Activated T-cell treated with anti-CD3 and anti-CD28 coated beads, Interleukin-2, amount 50 U/mL, for 1 hour (primary cell): Measurements from ENCODE around the gene NUP188.

ENCODE experiments used
- DNase-seq: peaks from one replicate; pipeline ENCODE4 v3.0.0-alpha.2; 2020

Gene NUP188

DNA sequence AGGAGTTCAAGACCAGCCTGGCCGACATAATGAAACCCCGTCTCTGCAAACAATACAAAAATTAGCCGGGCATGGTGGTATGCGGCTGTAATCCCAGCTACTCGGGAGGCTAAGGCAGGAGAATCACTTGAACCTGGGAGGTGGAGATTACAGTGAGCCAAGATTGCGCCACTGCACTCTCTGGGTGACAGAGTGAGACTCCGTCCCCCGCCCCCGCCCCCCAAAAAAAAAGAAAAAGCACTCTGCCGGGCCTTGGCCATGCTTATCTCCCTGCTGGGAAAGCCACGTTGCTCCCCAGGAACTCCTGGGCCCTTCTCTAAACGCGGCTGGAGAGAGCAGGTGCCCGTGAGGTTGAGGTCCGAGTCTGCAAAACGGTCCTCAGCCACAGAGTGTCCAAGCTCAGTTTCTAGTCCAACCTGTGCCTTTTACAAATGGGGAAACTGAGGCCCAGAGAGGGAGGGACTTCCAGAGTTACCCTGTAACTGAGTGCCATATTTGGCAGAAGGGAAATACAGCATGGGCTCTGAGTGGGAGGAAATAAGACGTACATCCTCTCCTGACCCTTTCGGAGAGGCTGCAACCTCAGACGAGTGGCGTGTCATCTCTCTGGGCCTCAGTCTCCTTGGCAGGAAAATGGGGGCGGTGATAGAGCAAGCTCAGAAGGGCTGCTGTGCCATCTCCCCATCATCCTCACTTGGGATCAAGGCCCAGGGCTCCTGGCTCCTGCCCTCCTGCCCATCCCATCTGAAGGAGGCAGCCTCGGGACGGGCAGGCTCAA, 33.3 kb upstream of the NUP188 start:
- no peak for DNase-seq

DNA sequence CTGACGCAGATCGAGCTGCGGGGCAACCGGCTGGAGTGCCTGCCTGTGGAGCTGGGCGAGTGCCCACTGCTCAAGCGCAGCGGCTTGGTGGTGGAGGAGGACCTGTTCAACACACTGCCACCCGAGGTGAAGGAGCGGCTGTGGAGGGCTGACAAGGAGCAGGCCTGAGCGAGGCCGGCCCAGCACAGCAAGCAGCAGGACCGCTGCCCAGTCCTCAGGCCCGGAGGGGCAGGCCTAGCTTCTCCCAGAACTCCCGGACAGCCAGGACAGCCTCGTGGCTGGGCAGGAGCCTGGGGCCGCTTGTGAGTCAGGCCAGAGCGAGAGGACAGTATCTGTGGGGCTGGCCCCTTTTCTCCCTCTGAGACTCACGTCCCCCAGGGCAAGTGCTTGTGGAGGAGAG, 31.3 kb upstream of the NUP188 start:
- no peak for DNase-seq

DNA sequence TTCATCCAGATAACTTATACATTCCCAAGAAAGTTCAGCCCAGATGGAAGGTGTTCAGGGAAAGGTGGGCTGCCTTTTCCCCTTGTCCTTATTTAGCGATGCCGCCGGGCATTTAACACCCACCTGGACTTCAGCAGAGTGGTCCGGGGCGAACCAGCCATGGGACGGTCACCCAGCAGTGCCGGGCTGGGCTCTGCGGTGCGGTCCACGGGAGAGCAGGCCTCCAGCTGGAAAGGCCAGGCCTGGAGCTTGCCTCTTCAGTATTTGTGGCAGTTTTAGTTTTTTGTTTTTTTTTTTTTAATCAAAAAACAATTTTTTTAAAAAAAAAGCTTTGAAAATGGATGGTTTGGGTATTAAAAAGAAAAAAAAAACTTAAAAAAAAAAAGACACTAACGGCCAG, 30.8 kb upstream of the NUP188 start:
- DNase-seq = no peak

DNA sequence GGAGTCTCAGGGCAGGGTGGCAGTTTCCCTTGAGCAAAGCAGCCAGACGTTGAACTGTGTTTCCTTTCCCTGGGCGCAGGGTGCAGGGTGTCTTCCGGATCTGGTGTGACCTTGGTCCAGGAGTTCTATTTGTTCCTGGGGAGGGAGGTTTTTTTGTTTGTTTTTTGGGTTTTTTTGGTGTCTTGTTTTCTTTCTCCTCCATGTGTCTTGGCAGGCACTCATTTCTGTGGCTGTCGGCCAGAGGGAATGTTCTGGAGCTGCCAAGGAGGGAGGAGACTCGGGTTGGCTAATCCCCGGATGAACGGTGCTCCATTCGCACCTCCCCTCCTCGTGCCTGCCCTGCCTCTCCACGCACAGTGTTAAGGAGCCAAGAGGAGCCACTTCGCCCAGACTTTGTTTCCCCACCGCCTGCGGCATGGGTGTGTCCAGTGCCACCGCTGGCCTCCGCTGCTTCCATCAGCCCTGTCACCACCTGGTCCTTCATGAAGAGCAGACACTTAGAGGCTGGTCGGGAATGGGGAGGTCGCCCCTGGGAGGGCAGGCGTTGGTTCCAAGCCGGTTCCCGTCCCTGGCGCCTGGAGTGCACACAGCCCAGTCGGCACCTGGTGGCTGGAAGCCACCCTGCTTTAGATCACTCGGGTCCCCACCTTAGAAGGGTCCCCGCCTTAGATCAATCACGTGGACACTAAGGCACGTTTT, 30.2 kb upstream of the NUP188 start:
- no peak for DNase-seq

- DNase-seq = no peak
Observed at GRCh38 chr9:128918921-128919320, 28.6 kb upstream of the NUP188 start.

DNA sequence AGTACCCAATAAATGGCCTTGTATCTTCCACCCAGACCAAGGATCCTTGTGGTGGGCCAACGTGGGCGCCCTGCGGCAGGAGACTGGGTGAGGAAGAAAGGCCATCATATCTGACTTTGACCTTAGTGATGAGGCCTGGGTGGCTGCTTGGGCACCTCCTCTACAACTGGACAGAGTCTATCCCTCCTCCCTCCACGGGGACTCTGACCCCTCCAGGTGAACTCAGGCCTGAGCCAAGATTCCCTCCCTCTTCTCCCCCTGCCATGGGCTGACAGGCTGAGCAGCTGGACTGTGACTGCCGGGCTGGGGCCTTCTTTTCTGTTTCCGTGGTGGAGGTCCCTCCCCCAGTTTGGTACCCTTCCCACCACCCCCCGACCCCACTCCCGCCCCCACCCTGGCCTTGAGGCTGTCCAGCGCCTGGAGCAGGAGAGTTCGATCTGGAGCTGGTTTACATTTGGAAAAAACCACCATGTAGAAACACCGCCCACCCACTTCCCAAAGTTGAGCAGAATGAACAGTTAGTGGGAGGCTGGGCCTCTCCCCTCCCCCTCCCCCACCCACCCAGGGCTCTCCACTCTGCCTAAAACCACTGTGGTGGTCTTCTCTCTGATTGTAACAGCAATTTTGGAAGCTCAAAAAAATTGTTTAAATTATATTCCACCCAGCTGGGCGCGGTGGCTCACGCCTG, 28.0 kb upstream of the NUP188 start:
- no peak for DNase-seq

GRCh38 chr9:128920381-128921058, 27.0 kb upstream of the NUP188 start, which contains the start of gene PHYHD1:
PHYHD1 (plus strand) TSS chr9:128920982; CDS start chr9:128922324, 1,342 bp downstream.
- no peak for DNase-seq

GRCh38 chr9:128921881-128922763, 25.4 kb upstream of the NUP188 start:
- DNase-seq = no peak

GRCh38 chr9:128923493-128923883, 24.0 kb upstream of the NUP188 start:
- DNase-seq = no peak

DNA sequence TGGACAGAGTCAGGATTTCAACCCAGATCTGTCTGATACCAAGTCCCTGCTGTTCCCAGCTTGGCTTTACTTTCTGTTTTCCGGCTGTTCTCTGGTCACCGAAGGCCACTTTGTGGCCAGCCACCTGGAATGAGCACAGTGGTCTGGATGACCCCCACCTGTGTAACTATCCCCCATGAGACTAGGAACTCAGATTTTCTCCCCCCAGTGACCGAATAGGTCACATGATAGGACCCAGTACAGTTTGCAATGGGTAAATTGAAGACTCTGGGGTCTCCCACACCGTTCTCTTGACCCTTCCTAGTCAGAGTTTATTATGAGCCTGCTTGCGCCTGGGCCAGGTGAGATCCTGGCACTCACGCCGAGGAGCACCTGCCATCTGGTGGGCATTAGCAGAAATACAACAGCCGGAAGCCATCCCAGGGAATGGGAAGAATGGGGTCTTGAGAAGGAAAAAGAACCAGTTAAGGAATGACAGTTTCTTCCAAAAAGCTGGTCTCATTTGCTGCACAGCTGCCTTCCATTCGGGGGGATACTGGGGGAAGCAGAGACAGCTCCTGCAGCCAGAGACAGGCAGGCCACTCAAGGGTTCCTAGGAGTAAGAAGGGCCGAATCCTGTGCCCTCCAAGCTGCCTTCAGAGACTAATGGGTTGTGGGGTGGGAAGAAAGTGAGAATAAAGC, 19.6 kb upstream of the NUP188 start:
- peak; percentile 61 for DNase-seq

DNA sequence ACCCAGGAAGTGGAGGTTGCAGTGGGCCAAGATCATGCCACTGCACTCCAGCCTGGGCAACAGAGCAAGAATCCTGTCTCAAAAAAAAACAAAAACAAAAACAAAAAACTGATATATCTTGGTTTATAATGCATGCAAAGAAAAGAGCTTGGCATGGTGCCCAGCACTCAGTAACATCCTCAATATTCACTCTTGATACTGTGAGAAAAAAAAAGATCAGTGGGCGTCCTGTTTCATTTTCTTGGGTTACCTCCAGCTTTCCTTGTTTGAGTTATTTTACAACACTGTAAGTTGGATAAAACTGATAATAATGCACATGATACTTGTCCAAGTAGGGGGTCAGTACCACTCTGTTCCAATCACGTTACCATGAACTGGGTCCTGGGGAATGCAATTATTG, 18.9 kb upstream of the NUP188 start:
- no peak for DNase-seq

DNA sequence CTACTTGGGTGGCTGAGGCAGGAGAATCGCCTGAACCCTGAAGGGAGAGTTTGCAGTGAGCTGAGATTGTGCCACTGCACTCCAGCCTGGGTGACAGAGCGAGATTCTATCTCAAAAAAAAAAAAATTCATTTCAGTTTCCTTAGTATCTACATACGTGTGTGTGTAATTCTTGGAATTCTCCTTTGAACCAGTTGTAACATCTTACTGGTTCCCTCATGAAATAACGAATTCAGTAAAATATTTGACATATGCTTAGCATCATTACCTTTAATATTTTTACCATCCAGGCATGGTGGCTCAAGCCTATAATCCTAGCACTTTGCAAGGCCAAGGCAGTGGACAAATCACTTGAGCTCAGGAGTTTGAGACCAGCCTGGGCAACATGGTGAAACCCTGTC, 17.9 kb upstream of the NUP188 start:
- no peak for DNase-seq

DNA sequence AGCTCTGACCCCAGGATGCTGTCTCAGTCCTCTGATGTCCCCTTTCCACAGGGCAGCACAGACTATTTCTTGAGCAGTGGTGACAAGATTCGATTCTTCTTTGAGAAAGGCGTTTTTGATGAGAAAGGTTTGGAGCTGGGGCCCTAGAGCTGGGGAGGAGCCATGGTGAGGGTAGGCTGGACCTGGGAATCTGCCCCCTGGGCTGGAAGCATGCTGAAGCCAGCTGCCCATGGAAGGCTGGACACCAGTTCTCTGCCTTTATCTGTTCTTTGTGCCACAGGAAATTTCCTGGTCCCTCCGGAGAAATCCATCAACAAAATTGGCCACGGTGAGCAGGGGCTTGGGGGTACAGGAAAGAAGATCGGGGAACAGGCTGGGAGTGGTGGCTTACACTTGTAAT, 13.8 kb upstream of the NUP188 start:
- no peak for DNase-seq

DNA sequence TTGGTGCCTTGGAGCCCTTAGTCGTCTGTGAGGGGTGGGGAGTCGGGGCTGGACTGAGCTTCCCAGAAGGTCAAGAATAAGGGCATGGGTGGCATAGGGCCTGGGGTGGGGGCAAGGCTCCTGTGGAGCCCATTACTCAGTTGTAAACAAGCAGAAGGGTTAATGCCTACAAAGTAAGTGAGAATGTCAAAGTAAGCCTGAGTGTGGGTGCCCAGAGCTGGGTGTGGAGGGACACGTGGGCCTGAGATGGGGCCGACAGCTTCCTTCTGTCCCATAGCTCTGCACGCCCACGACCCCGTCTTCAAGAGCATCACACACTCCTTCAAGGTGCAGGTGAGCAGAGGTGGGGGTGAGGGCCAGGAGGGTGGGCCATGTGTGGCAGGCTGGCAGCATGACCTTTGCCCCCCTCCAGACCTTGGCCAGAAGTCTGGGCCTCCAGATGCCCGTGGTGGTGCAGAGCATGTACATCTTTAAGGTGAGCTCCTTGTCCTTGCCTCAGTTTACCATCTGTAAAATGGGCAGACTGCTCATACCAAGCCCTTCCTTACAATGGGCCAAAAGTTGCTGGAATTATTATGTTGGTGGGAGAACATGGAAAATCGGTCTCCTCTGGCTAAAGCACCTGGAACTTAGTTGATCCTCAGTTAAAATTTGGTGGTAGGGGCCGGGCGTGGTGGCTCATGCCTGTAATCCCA, 11.2 kb upstream of the NUP188 start:
- DNase-seq = no peak

DNA sequence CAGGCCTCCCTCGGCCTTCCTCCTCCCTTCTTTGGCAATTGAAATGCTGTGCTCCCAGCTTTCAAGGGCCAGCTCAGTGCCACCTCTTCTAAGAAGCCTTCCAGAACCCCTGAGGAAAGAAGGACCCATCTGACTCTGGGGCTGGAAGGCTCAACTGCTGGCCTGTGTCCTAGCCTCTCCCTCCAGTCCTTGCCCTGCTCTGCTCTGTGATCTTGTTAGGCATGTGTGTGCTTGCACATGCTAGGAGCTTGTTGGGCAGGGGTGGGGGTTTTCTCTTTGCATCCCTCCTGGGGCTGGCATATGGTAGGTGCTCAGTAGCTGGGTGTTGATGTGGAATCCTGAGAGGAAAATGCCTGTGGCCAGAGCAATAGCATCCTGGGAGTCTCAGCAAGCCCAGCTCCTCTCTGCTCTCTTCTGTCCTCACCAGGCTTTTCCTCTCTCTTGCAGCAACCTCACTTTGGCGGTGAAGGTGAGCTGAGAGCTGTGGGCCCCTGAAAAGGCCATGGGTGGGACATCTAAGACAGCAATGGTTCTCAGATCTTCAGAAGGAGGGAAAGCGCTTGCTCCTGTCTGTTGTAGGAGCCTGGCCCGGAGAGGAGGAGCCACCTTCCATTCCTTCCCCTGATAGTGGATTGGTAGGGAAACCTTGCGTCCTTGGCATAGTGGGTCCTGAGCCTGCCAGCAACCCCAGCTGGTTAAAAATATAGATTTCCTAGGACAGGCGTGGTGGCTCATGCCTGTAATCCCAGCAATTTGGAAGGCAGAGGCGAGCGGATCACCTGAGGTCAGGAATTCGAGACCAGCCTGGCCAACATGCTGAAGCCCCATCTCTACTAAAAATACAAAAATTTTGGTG, 10.0 kb upstream of the NUP188 start:
- DNase-seq = no peak

GRCh38 chr9:128940271-128940921, 7.1 kb upstream of the NUP188 start:
- no peak for DNase-seq

GRCh38 chr9:128940946-128941755, 6.3 kb upstream of the NUP188 start:
- DNase-seq = no peak

- no peak for DNase-seq
Observed at GRCh38 chr9:128943832-128944620, 3.5 kb upstream of the NUP188 start.
